Memory B cell (primary cell): ENCODE data around the gene SBNO2.
"Not testable (repeated sequence)": the region's sequence is repeated elsewhere in the genome, so short reads cannot be mapped to it uniquely, and the experiment has no call there.

Experiments used
- ATAC-seq: fragments of 150-1000 bp; cut with Tn5 transposase; 2 replicates; pipeline ENCODE4 v1.10.0; 2021; ENCODE audit warnings: low read depth, mild to moderate bottlenecking, moderate library complexity
- DNase-seq, 2 donors: peaks; one replicate each; pipeline ENCODE4 v3.0.0; 2022; ENCODE audit warnings: low spot score in 2 of 2
- H3K27ac Mint-ChIP-seq: one replicate; pipeline ENCODE4 v1.8.0; 2022; ENCODE audit warnings: mild to moderate bottlenecking, moderate library complexity, mixed read lengths
- H3K27me3 Mint-ChIP-seq: one replicate; pipeline ENCODE4 v1.8.0; 2022; ENCODE audit warnings: mixed read lengths
- H3K36me3 Mint-ChIP-seq: one replicate; pipeline ENCODE4 v1.8.0; 2022; ENCODE audit warnings: mild to moderate bottlenecking, mixed read lengths
- H3K4me1 Mint-ChIP-seq: one replicate; pipeline ENCODE4 v1.8.0; 2022; ENCODE audit warnings: mixed read lengths
- H3K4me3 Mint-ChIP-seq: one replicate; pipeline ENCODE4 v1.8.0; 2022; ENCODE audit warnings: mild to moderate bottlenecking, moderate library complexity, mixed read lengths
- H3K9me3 Mint-ChIP-seq: one replicate; pipeline ENCODE4 v1.8.0; 2022; ENCODE audit warnings: mixed read lengths

Gene SBNO2

GRCh38 chr19:1214862-1215731 is 41.0 kb upstream of the SBNO2 start:
- H3K4me1 Mint-ChIP-seq, result peaks cover 14% of the 10 kb centered on the region
- peaks cover 9% of the 10 kb centered on the region for H3K36me3 Mint-ChIP-seq
- H3K4me3 Mint-ChIP-seq, result no peak overlapping the region
- no peak for DNase-seq
- ATAC-seq, result no peak
- H3K9me3 Mint-ChIP-seq, result no peaks in the 10 kb centered on the region
- H3K27me3 Mint-ChIP-seq, result no peaks in the 10 kb centered on the region
- no peak overlapping the region for H3K27ac Mint-ChIP-seq

- H3K4me1 Mint-ChIP-seq, result peaks cover 17% of the 10 kb centered on the region
- no peak for DNase-seq
- peak overlapping the region; percentile 59 for H3K4me3 Mint-ChIP-seq
- H3K27me3 Mint-ChIP-seq, result no peaks in the 10 kb centered on the region
- H3K27ac Mint-ChIP-seq, result peak overlapping the region; percentile 91
- H3K36me3 Mint-ChIP-seq, result peaks cover 9% of the 10 kb centered on the region
- H3K9me3 Mint-ChIP-seq, result no peaks in the 10 kb centered on the region
- no peak for ATAC-seq
Measured at GRCh38 chr19:1214299-1214861, 40.3 kb upstream of the SBNO2 start.

DNA sequence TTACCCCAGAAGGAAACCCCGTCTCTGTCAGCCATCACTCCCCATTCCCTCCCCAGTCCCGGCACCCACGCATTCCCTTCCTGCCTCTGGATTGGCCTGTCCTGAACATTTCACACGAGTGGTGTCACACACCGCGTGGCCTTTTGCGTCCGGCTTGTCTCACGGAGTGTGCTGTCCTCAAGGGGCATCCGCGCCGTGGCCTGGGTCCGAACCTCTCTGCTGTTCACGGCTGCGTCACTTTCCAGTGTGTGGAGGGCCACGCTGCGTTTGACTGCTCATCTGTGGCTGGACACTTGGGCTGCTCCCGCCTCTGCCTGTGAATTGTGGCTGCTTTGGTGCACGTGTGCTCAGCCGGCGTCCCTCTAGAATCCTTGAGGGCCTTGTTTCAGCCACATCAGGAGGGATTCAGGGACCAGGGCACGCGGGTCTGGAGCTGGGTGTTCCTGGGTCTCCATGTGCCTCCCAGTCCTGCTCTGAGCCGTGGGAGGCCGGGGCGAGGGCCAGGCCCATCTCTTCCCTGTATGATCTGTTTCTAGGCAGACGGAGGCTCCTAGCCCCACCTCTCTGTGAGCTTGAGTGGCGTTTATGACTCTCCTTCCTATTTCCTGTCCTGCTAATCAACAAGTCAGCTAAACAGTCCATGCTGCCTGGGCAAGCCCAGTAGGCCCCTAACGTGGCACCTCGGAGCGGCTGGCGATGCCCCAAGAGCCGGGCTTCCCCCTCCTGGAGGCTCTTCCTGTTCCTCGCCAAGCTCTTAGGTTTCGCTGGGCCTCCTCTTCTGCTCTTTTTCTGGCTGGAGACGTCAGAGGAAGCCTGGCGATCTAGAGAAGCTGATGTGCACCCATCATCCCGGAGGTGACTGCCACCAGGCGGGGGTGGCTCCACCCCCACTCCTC is 39.6 kb upstream of the SBNO2 start:
- Mint-ChIP-seq H3K4me1 (peaks cover 17% of the 10 kb centered on the region), H3K4me3 (peak overlapping the region; percentile 59), H3K9me3 (no peaks in the 10 kb centered on the region), H3K27me3 (no peaks in the 10 kb centered on the region), H3K36me3 (peaks cover 9% of the 10 kb centered on the region), H3K27ac (peak overlapping the region; percentile 91)
- ATAC-seq (peak; percentile 96), DNase-seq (peak in 1 of 2 donors; percentile 41)

DNA sequence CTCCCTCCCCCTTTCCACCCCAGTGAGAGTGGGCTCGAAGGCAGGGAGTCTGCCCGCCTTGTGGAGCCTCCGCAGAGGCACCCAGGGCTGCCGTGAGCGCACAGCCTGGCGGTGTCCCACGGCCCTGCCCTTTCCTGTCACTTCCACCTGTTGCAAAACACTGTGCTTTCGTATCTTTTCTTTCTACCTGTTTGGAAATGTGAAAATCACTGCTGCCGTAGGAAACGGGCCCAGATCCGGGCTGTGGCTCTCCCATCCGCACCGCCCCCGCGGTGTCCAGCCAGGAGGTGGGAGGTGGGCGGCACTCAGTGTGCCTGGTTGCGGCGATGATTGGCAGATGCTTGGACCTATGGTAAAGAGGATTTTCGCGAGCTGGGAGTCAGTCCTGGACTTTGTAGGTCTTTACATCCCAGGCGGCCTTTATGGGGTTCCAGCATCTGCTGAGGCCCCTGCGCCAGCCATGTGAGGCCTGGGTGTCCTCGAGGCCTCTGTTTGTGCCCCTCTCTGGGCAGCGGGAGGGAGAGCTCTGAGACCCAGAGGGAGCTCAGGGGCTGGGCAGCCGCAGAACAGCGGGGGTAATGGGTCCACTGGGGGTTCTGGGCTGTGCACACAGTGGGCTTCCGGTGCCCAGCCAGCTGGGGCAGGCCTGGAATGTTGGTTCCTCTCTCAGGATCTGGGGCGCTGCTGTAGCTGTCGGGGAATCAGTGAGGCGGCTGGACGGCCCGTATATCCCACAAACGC is 37.6 kb upstream of the SBNO2 start:
- Mint-ChIP-seq H3K36me3 (peaks cover 9% of the 10 kb centered on the region), H3K9me3 (no peaks in the 10 kb centered on the region), H3K4me3 (no peak overlapping the region), H3K27ac (no peak overlapping the region), H3K4me1 (peaks cover 30% of the 10 kb centered on the region), H3K27me3 (no peaks in the 10 kb centered on the region)
- DNase-seq (no peak), ATAC-seq (no peak)

DNA sequence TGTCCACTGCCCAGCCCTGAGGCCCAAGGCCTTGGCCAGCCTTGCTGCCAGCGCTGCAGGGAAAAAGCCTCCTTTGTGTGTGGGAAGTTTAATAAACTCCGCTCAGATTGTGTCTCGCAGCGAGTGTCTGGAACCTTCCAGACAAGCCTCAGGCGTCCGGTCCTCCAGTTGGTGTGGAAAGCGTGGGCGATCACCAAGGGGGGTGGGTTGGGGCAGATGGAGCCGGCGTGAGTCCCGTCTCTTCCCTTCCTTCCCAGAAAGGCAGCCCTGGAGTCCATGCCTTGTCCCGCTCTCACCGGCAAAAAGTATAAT is 36.1 kb upstream of the SBNO2 start:
- peaks cover 9% of the 10 kb centered on the region for H3K36me3 Mint-ChIP-seq
- no peak overlapping the region for H3K27ac Mint-ChIP-seq
- H3K27me3 Mint-ChIP-seq, result no peaks in the 10 kb centered on the region
- DNase-seq (no peak), ATAC-seq (no peak)
- no peak overlapping the region for H3K4me3 Mint-ChIP-seq
- no peaks in the 10 kb centered on the region for H3K9me3 Mint-ChIP-seq
- peaks cover 29% of the 10 kb centered on the region for H3K4me1 Mint-ChIP-seq

DNA sequence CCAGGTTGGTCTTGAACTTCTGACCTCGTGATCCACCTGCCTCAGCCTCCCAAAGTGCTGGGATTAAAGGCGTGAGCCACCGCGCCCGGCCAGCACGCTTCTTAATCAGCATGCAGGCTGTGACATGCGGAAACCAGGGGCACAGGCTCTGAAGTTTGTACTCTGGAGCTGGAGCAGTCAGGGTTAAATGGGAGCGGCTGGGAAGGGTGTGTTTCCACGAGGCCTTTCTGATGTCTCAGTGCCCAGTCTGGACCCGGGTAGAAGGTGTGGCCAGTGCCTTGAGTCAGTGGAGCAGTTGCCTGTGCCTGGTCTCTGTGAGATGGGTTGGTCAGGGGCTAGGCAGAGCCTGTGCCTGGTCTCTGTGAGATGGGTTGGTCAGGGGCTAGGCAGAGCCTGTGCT is 34.8 kb upstream of the SBNO2 start:
- Mint-ChIP-seq H3K4me1 (peaks cover 24% of the 10 kb centered on the region), H3K4me3 (peak overlapping the region; percentile 39)
- not testable (repeated sequence) for H3K27ac Mint-ChIP-seq, H3K9me3 Mint-ChIP-seq, DNase-seq, H3K36me3 Mint-ChIP-seq, H3K27me3 Mint-ChIP-seq, ATAC-seq

- Mint-ChIP-seq H3K9me3 (no peaks in the 10 kb centered on the region), H3K4me3 (peak overlapping the region; percentile 92), H3K27me3 (no peaks in the 10 kb centered on the region), H3K27ac (peak overlapping the region; percentile 92), H3K4me1 (peaks cover 16% of the 10 kb centered on the region), H3K36me3 (peaks cover 5% of the 10 kb centered on the region)
- DNase-seq (peak; percentile 26 to 40), ATAC-seq (no peak)
Measured at GRCh38 chr19:1206864-1207450, 32.9 kb upstream of the SBNO2 start.

GRCh38 chr19:1206150-1206863 is 32.2 kb upstream of the SBNO2 start:
- ATAC-seq (no peak), DNase-seq (peak in 1 of 2 donors; percentile 45)
- Mint-ChIP-seq H3K36me3 (peaks cover 2% of the 10 kb centered on the region), H3K4me1 (peaks cover 16% of the 10 kb centered on the region), H3K9me3 (no peaks in the 10 kb centered on the region), H3K4me3 (peak overlapping the region; percentile 92), H3K27me3 (no peaks in the 10 kb centered on the region), H3K27ac (peak overlapping the region; percentile 92)

DNA sequence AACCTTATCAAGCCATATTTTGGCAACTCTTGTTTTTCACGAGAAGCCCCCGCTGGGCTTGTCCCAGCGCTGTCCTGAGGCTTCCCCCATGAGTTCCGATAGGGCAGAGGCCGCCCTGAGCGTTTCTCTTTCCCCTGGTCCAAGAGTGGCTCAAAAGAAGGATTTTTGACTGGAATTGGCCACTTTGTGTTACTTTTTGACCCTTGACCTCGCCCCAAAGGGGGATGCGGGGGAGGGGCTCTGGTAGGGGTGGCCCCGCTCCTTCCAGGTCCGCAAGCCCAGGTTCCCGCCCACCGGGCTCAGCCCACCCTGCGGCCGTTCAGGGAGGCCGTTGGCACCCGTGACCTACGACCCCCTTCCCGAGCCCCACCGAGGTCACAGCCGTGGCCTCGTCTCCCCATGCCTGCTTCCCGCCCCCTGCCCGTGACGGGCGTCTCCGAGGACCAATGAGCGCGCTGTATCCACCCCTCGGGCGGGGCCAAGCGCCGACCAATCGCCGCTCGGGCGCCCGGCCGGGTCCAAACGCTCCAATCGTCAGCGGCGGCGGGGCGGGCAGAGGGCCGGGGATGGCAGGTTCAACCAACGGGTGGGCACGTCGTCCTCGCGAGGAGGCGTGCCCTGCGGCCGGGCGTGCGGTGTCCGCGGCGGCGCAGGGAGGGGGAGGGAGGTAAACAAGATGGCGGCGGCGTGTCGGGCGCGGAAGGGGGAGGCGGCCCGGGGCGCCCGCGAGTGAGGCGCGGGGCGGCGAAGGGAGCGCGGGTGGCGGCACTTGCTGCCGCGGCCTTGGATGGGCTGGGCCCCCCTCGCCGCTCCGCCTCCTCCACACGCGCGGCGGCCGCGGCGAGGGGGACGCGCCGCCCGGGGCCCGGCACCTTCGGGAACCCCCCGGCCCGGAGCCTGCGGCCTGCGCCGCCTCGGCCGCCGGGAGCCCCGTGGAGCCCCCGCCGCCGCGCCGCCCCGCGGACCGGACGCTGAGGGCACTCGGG is 31.3 kb upstream of the SBNO2 start, which contains the start of gene STK11:
STK11 (plus strand) TSS at position 665 of the 986 bp plus-strand sequence. CDS start 1,136 bp downstream, outside the sequence.
- peak within 1 kb of the TSS; percentile 92 for H3K27ac Mint-ChIP-seq
- DNase-seq (peak; percentile 100), ATAC-seq (peak; percentile 92)
- H3K36me3 Mint-ChIP-seq, result no peaks in the 10 kb centered on the region
- peak within 1 kb of the TSS; percentile 92 for H3K4me3 Mint-ChIP-seq
- no peaks in the 10 kb centered on the region for H3K27me3 Mint-ChIP-seq
- no peaks in the 10 kb centered on the region for H3K9me3 Mint-ChIP-seq
- H3K4me1 Mint-ChIP-seq, result peaks cover 16% of the 10 kb centered on the region

DNA sequence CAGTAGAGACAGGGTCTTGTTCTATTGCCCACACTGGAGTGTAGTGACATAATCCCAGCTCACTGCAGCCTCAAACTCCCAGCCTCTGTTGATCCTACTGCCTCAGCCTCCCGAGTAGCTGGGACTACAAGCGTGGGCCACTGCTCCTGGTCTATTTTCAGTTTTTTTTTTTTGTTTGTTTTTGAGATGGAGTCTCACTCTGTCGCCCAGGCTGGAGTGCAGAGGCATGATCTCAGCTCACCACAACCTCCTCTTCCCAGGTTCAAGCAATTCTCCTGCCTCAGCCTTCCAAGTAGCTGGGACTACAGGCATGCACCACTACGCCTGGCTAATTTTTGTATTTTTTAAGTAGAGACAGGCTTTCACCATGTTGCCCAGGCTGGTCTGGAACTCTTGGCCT is 26.5 kb upstream of the SBNO2 start:
- H3K36me3 Mint-ChIP-seq, H3K27me3 Mint-ChIP-seq, H3K9me3 Mint-ChIP-seq, H3K4me3 Mint-ChIP-seq, ATAC-seq, H3K27ac Mint-ChIP-seq, H3K4me1 Mint-ChIP-seq, DNase-seq: not testable (repeated sequence)

DNA sequence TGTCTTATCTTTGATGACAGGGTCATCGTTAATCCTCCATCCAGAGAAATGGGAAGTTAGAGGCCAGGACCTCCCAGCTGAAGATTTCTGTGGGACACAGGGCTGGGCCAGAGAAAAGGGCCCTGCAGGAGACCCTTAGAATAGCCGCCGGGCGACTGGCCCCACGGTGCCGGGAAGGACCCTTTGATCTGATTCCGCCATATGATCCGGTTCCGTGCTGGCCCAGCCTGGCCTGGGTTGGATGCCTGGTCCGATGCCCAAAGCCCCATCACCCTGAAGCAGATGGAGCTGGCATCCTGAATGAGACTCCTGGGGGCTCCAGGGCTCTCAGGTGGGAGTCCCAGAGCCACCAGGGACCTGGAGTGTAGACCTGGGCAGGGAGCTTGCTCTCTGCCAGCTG is 25.5 kb upstream of the SBNO2 start:
- Mint-ChIP-seq H3K4me3 (no peak overlapping the region), H3K27ac (no peak overlapping the region), H3K36me3 (no peaks in the 10 kb centered on the region), H3K27me3 (no peaks in the 10 kb centered on the region), H3K9me3 (no peaks in the 10 kb centered on the region), H3K4me1 (no peaks in the 10 kb centered on the region)
- no peak for DNase-seq
- no peak for ATAC-seq

- Mint-ChIP-seq H3K36me3 (no peaks in the 10 kb centered on the region), H3K27ac (no peak overlapping the region), H3K4me1 (no peaks in the 10 kb centered on the region), H3K4me3 (no peak overlapping the region), H3K9me3 (no peaks in the 10 kb centered on the region), H3K27me3 (no peaks in the 10 kb centered on the region)
- ATAC-seq, result no peak
- no peak for DNase-seq
Measured at GRCh38 chr19:1189419-1189818, 15.4 kb upstream of the SBNO2 start.
